ENCODE results near the gene IKZF4.

GRCh38 chr12:55996201-55996714 is 24.6 kb upstream of the IKZF4 start:
- peak; percentile 86 to 94 (median 89) for TF ChIP-seq CTCF (IDR thresholded peaks at IDR 0.05)
- TF ChIP-seq POLR2A (IDR thresholded peaks at IDR 0.05), result no peak

All from transverse colon (tissue), 3 donors.